ENCODE measurements around the gene WDTC1.
"Not testable (repeated sequence)": the region's sequence is repeated elsewhere in the genome, so short reads cannot be mapped to it uniquely, and the experiment has no call there.

WDTC1 gene, protein sequence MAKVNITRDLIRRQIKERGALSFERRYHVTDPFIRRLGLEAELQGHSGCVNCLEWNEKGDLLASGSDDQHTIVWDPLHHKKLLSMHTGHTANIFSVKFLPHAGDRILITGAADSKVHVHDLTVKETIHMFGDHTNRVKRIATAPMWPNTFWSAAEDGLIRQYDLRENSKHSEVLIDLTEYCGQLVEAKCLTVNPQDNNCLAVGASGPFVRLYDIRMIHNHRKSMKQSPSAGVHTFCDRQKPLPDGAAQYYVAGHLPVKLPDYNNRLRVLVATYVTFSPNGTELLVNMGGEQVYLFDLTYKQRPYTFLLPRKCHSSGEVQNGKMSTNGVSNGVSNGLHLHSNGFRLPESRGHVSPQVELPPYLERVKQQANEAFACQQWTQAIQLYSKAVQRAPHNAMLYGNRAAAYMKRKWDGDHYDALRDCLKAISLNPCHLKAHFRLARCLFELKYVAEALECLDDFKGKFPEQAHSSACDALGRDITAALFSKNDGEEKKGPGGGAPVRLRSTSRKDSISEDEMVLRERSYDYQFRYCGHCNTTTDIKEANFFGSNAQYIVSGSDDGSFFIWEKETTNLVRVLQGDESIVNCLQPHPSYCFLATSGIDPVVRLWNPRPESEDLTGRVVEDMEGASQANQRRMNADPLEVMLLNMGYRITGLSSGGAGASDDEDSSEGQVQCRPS

DNA sequence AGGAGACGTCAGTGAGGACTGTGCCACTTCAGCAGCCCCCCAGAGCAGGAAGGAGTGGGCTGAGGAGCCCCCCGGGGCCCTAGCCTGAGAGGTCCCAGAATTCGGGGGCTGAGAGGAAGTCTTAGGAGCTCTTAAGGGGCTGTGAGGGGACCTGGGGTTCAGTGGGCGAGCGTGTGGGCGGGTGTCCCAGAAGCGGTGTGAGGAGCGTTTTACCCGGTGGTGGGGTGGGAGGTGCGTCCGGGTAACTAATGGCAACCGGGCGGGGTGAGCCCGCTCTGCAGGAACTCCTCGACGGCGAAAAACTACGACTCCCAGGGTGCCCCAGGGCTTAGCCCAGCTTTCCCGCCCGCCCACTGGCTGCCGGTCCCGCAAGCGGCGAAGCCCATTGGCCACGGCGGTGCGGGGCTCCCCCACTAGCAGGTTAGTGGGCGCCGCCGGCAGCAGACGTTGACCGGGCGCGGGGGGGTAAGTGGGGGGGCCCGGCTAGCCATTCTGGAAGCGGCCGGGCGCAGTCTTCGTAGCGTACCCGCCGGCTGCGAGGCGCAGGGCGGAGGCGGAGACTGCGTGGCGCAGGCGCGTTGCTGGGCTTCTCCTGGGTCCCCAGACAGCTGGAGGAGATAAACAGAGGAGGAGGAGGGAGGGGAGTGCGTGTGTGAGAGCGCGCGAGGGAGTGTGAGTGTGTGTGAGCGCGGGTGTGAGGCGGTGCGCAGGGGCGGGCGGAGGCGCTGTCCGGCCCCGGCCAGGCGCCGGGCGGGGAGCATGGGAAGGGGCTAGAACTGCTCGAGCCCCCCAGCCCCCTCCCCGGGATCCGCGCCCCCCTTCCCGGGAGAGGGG is at the start of gene WDTC1:
WDTC1 (plus strand) TSS at position 584 of the 834 bp plus-strand sequence. CDS start 26,423 bp downstream, outside the sequence.
- peak; percentile 98 for DNase-seq (ENCODE audit: low read depth)

DNA sequence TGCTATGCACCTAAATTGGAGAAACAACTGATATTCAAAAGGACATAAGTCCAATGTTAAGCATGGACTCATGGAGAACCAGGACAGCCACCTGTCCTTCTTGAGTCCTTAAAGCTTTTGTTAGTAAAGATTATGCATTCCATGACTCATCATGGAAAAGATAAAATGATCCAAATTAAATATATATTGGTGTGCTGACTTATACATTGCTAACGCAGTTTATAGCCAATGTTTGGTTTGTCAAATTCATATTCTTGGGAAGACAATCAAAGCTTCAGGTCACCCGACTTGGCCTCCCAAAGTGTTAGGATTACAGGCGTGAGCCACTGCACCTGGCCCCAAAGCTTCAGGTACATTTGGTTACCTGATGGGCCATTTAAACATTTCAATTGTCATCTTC is 49.8 kb upstream of the WDTC1 start:
- DNase-seq (ENCODE audit: low read depth) = not testable (repeated sequence)

DNA sequence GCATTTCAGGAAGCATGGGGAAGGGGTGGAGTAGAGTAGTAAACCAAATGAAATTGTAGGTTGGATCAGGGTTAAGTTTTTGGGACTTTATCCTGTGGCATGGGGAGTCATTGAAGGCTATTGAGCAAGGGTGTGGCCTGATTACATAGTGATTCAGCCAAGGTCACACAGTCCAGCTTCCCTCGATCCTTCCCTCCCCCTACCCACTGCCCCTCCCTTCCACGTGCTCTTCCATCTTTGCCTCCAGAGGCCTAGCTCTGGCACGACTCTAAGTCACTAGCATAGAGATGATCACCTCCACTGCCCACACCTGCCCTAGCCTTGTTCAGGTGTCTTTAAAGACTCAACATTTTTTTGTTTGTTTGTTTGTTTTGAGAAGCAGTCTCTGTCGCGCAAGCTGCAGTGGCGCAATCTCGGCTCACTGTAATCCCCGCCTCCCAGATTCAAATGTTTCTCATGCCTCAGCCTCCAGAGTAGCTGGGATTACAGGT is 42.3 kb upstream of the WDTC1 start:
- DNase-seq (ENCODE audit: low read depth) = no peak

DNA sequence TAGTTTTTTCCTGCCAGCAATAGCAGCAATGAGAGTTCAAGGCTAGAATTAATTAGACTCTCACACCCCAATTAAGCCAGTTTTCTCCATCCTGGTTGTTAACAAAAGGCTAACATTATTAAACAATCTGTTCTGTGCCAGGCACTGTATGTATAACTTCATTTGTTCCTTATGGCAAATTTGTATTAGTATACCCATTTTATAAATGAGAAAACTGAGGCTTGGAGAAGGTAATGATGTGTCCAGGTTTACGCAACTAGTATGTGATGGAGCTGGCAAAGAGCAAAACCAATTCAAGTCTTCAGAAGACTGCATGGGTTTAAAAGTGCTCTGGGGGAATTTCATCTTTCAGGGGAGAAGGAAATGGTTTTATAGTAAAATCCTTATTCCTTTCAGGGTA is 41.2 kb upstream of the WDTC1 start:
- DNase-seq (ENCODE audit: low read depth) = no peak

DNA sequence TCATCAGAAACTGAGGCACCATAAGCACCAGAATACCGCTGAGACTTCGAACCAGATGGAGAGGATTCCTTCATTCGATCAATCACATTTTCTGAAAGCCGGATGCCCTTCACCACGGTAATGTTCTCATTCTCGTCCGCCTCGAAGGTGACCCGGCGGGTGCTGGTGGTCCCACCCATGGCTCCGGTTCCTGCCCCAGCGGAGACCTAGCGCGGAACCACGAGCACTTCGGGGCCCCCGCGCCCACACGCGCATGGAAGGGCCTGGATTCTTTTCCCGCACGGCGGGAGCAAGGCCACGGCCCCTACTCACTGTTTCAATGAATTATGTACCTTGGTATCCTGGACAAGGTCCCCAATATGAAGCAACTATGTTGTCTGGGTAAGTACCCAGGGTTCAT is 33.1 kb upstream of the WDTC1 start:
- no peak for DNase-seq (ENCODE audit: low read depth)

DNA sequence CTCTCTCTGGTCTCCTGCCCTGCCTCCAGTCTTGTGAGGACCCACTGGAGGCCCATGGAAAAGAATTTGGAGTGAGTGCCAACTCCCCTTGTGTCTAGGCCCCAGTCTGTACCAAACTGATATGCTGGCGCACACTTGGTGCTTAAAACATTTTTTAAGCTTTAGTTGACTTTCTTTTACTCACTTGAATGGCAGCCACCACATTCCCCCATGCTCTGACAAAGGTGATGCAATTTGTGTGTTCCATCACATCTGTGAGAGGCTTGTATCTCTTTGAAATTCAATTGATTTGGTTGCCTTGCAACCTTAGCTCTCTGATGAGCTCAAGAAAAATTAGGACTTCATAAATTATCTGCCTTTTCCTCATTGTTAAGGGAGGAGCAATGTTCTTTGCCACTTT is 30.5 kb upstream of the WDTC1 start:
- no peak for DNase-seq (ENCODE audit: low read depth)

DNA sequence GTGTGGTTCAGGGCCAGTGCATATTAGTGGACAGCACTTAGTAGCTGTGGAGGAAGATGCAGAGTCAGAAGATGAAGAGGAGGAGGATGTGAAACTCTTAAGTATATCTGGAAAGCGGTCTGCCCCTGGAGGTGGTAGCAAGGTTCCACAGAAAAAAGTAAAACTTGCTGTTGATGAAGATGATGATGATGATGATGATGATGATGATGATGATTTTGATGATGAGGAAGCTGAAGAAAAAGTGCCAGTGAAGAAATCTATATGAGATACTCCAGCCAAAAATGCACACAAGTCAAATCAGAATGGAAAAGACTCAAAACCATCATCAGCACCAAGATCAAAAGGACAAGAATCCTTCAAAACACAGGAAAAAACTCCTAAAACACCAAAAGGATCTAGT is 27.2 kb upstream of the WDTC1 start:
- DNase-seq (ENCODE audit: low read depth) = not testable (repeated sequence)

DNA sequence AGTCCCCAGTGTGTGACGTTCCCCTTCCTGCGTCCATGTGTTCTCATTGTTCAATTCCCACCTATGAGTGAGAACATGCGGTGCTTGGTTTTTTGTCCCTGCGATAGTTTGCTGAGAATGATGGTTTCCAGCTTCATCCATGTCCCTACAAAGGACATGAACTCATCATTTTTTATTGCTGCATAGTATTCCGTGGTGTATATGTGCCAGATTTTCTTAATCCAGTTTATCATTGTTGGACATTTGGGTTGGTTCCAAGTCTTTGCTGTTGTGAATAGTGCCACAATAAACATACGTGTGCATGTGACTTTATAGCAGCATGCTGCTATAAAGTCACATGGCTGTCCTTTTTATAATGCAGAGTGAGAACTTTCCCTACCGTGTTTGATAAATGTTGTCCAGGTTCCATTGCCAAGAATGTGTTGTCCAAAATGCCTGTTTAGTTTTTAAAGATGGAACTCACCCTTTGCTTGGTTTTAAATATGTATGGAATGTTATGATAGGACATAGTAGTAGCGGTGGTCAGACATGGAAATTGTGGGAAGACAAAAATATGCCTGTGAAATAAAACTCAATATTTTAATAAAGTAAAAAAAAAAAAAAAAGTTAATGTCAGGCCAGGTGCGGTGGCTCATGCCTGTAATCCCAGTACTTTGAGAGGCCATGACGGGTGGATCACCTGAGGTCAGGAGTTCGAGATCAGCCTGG is 26.1 kb upstream of the WDTC1 start:
- not testable (repeated sequence) for DNase-seq (ENCODE audit: low read depth)

DNA sequence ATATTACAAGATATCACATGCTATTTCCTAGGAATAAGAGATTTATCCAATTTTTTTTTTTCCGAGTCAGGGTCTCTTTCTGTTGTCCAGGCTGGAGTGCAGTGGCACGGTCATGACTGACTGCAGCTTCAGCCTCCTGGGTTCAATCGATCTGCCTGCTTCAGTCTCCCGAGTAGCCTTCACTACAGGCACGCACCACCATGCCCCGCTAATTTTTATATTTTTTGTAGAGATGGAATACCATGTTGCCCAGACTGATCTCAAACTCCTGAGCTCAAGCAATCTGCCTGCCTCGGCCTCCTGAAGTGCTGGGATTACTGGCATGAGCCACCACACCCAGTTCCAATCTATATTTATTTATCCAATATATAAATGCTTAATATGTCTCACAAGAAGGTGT is 18.0 kb upstream of the WDTC1 start:
- DNase-seq (ENCODE audit: low read depth) = no peak

DNA sequence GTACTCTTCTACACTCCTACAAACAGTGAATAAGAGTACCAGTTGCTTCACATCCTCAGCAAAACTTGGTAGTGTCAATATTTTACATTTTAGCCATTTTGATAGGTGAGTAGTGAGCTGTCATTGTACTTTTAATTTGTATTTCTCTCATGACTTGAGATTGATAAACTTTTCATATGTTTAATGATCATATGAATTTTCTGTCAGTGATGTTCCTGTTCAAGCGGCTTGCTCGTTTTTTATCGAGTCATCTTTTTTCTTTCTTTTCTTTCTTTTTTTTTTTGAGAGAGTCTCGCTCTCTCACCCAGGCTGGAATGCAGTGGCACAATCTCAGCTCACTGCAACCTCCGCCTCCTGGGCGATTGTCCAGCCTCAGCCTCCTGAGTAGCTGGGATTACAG is 17.0 kb upstream of the WDTC1 start:
- DNase-seq (ENCODE audit: low read depth) = no peak

DNA sequence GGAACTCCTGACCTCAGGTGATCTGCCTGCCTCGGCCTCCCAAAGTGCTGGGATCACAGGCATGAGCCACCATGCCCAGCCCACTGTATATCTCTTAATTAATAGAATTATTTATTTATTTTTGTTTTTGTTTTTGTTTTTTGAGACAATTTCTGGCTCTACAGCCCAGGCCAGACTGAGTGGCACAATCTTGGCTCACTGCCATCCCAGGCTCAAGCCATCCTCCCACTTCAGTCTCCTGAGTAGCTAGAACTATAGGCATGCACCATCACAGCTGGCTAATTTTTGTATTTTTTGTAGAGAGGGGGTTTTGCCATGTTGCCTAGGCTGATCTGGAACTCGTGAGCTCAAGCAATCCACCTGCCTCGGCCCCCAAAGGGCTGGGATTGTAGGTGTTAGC is 15.7 kb upstream of the WDTC1 start:
- DNase-seq (ENCODE audit: low read depth) = no peak

DNA sequence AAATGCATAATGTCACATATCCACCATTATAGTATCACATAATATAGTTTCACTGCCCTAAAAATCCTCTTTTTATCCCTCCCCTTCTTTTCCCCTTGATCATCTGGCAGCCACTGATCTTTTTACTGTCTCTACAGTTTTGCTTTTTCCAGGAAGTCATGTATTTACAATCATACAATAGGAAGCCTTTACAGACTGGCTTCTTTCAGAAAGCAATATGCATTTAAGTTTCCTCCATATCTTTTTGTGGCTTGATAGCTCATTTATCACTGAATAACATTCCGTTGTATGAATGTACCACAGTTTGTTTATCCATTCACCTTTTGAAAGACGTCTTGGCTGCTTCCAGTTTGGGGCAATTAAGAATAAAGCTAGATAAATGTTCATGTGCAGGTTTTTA is 14.3 kb upstream of the WDTC1 start:
- no peak for DNase-seq (ENCODE audit: low read depth)

DNA sequence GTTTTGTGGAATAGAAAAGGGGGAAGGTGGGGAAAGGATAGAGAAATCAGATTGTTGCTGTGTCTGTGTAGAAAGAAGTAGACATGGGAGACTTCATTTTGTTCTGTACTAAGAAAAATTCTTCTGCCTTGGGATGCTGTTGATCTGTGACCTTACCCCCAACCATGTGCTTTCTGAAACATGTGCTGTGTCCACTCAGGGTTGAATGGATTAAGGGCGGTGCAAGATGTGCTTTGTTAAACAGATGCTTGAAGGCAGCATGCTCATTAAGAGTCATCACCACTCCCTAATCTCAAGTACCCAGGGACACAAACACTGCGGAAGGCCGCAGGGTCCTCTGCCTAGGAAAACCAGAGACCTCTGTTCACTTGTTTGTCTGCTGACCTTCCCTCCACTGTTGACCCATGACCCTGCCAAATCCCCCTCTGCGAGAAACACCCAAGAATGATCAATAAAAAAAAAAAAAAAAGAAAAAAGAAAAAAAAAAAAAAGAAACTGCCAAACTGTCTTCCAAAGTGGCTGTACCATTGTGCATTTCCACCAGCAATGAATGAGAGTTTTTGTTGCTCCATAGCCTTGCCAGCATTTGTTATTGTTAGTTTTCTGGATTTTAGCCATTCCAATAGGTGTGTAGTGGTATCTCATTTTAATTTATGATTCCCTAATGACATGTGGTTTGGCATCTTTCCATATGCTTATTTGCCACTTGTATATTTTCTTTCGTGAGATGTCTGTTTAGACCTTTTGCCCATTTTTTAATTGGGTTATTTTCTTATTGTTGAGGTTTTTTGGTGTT is 13.5 kb upstream of the WDTC1 start:
- DNase-seq (ENCODE audit: low read depth) = not testable (repeated sequence)

DNA sequence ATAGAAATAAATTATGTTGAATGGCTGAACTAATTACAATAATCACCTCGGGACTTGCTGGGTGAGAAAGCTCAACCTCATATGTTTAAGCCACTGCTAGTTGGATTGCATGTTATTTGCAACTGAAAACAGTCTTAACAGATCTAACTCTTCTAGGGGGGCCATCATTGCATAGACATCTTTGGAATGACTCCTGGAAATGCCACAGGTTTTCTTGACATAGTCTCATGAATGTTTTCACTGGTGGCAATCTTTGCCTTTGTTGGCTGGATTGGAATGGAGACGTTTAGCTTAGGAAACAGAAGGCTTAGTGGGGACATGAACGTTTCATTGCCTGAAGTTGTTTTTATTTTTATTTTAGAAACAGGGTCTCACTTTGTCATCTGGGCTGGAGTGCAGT is 8.8 kb upstream of the WDTC1 start:
- no peak for DNase-seq (ENCODE audit: low read depth)

DNA sequence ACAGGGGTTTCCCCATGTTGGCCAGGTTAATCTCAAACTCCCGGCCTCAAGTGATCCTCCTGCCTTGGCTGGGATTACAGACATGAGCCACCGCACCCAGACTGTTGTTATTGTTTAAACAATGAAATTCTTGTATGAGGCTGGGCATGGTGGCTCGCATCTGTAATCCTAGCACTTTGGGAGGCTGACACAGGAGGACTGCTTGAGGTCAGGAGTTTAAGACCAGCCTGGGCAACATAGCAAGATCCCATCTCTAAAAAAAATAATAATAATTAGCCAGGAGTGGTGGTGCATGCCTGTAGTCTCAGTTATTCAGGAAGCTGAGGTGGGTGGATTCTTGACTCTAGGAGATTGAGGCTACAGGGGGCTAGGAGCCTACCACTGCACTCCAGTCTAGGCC is 6.7 kb upstream of the WDTC1 start:
- DNase-seq (ENCODE audit: low read depth) = no peak

DNA sequence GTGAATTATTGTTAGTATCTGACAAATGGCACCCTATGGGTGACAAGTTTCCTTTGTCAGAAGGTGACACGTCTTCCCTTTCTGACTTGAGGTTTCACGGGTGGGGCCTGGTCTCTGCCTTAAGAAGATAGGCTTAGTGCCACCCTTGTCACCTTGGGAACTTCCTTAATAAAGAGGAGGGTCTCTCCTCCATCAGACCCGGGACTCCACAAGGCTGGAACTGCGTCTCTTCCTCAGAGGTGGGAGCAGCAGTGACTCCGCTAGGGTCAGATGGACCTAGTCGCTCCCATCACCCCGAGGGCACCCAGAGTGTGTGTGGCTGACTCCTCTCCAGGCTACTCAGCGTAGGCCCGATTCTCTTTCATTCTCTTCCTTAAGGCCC is 774 bp upstream of the WDTC1 start:
- peak; percentile 5 for DNase-seq (ENCODE audit: low read depth)

DNA sequence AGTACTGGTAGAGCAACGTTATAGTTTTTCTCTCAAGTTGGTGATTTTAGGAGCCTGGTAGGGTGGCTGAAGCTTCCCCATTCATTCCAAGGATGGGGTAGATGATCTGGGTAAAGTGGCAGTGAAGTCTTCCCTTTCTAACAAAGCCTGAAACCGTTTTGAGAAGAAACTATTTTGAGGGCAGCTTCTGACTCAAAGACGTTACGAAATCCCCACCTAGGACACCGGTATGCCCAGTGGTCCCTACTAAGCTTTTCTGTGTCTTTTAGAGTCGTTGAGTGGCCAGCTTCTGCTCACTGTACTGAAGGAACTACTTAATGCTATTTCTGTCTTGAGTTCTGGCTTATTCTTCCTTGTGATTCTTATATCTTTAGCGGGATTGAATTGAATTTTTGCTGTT is 1.4 kb downstream of the WDTC1 start:
- no peak for DNase-seq (ENCODE audit: low read depth)

DNA sequence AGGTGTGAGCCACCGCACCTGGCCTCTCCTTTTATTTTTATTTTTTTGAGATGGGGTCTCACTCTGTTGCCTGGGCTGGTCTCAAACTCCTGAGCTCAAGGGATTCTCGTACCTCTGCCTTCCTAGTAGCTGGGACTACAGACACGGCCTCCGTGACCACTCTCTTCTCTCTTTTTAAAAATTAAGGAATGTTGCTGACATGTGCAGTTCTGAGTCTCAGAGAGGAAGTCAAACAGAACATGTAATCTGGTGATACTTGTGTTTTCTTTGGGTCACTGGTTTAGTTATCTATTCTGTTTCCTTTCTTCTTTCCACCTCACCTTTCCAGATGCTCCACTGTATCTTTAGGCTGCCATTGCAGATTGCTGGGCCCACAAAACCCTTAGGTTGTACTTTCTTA is 2.7 kb downstream of the WDTC1 start:
- no peak for DNase-seq (ENCODE audit: low read depth)

DNA sequence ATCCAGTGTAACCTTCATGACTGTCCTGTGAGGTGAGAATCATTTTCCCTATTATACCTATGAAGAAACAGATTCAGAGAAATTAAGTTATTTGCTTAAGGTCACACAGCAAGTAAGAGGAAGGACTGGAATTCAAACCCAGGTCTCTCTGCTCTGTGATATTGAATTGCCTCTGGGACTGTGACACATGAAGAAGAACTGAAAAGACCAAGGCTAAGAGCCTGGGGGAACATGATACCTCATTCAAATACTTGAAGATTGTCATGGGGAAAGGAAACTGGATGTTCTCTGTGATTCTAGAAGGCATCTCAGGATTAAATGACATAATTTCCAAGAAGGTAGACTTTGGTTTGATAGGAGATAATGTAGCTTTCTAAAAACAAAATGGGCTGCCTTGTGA is 3.6 kb downstream of the WDTC1 start:
- DNase-seq (ENCODE audit: low read depth) = no peak

DNA sequence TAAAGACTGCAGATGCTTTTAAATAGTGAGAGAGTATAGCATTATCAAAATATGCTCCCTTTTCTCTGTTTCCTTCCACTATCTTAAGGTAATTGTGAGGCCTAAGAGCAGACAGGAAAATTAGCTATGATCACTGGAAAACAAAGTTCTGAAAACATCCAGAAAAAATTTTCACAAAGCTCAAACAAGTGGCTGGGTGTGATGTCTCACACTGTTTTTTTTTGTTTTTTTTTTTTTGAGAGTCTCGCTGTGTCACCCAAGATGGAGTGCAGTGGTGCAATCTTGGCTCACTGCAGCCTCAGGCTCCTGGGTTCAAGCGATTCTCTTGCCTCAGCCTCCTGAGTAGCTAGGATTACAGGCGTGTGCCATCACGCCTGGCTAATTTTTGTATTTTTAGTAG is 7.2 kb downstream of the WDTC1 start:
- DNase-seq (ENCODE audit: low read depth) = no peak

DNA sequence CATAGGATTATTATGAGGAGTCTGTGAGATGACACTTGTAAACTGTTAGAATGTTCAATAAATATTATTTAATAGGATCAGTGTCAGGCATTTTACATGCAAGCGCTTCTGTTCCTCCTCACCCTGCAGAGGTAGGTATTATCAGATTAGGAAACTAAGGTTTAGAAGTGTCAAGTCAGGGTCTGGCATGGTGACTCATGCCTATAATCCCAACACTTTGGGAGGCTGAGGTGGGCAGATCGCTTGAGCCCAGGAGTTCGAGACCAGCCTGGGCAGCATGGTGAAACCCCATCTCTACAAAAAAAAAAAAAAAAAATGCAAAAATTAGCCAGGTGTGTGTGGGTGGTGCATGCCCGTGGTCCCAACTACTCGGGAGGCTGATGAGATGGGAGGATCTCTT is 9.2 kb downstream of the WDTC1 start:
- DNase-seq (ENCODE audit: low read depth) = not testable (repeated sequence)

Data from stimulated activated CD8-positive, alpha-beta memory T cell treated with anti-CD3 and anti-CD28 coated beads, Interleukin-4, amount 100 ng/mL, for 24 hours (primary cell).